Fibroblast of mammary gland (primary cell): ENCODE data around the gene PTPRM.

Experiments used
- DNase-seq: peaks from one replicate; pipeline ENCODE4 v3.0.0-alpha.2; 2010; ENCODE audit warnings: low read depth
- H3K4me3 ChIP-seq: 2 replicates; pipeline ENCODE4 v1.5.1; 2011; ENCODE audit warnings: low read depth, mild to moderate bottlenecking, low read length, moderate library complexity; ENCODE audit not compliant: control insufficient read depth
- TF ChIP-seq, protein P1 (sequence below): conservative IDR thresholded peaks from 2 replicates; pipeline ENCODE4 v1.5.1; 2011; ENCODE audit warnings: low read depth, low read length, inconsistent platforms; ENCODE audit not compliant: control insufficient read depth, insufficient read depth

Gene PTPRM

DNA sequence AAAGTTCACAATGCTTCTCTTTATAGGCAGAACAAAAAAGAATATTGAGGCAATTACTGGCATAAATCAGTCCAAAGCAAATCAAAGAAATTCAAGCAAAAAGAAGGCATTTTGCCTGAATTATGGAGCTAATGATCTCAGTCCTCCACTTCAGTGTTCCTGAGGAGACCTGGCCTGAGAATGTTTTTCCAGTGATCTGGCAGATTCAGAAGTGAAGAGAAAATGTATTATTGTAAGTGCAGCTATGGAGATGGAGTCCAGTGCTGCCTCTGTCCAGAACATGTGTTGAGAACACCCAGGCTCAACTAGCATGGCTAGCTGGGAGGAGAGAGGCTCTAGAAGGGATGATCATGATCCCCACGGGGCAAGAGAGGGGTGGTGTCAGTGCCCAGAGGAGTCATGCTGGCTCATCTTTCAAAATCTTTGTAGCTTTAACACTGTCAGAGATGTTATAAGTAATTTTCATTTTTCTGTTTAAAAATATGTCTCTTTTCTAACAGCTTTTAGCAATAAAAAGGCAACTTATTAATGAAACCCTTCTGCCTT lies 675.1 kb downstream of the PTPRM start:
- no peak overlapping the region for H3K4me3 ChIP-seq
- TF ChIP-seq, protein P1, sequence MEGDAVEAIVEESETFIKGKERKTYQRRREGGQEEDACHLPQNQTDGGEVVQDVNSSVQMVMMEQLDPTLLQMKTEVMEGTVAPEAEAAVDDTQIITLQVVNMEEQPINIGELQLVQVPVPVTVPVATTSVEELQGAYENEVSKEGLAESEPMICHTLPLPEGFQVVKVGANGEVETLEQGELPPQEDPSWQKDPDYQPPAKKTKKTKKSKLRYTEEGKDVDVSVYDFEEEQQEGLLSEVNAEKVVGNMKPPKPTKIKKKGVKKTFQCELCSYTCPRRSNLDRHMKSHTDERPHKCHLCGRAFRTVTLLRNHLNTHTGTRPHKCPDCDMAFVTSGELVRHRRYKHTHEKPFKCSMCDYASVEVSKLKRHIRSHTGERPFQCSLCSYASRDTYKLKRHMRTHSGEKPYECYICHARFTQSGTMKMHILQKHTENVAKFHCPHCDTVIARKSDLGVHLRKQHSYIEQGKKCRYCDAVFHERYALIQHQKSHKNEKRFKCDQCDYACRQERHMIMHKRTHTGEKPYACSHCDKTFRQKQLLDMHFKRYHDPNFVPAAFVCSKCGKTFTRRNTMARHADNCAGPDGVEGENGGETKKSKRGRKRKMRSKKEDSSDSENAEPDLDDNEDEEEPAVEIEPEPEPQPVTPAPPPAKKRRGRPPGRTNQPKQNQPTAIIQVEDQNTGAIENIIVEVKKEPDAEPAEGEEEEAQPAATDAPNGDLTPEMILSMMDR, result no peak
- peak; percentile 20 for DNase-seq

DNA sequence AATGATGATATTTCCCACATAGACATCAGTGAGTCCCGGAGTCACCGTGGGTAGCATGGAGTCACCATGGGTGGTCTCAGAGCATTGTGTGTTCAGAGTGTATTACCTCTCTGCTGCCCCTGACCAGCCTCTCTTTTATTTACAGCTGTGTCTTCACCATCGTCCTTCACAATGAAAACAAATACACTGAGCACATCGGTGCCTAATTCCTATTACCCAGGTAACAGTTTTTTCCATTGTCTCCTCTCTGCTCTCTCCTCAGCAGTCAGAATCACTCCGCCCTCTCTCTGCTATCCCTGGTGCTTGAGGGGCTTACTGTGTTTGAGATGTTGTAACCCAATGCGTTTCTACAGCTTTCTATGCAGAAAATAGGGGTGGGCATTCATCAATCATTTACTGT lies 680.6 kb downstream of the PTPRM start:
- no peak overlapping the region for H3K4me3 ChIP-seq

DNA sequence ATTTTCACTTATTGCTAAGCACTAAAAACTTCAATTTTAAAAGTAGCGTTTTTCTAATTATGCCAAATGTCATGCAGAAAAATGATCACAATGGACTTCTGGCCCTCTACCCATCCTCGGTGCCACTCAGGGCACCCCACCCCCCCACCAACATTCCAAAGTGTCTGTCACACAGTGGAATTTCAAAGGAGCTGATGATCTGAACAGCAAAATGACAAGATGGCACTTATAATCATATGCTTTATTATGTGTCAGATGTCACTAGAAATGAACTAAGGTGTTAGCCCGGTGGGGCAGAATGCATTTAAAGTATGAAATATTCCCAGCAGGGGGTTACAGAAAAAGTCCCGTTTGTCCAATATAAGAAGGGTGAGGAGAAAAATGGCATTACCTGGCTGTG lies 681.5 kb downstream of the PTPRM start:
- H3K4me3 ChIP-seq, result no peak overlapping the region
- DNase-seq, result no peak
- TF ChIP-seq, protein P1, result no peak

More for the DNA sequence above, 680.6 kb downstream of the PTPRM start:
- no peak for DNase-seq
- TF ChIP-seq, protein P1, result no peak

DNA sequence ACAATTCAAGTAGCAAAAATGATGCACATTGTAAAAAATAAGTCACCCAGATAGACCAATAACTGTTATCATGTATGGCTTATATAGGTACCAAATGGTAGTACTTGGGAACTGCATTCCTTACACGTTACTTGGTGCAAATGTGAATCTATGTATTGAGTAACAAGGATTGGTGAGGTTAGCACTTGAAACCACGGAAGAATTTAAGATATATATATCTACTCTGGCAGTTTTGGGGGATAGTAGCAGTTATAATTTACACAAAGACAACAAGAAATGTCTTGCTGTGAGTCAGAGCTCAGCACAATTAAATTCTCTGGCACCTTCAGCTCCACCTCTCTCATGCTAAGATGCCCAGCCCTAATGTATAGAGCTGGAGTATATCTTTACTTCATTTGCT lies 682.7 kb downstream of the PTPRM start:
- H3K4me3 ChIP-seq, result no peak overlapping the region
- no peak for DNase-seq
- TF ChIP-seq, protein P1, result no peak

DNA sequence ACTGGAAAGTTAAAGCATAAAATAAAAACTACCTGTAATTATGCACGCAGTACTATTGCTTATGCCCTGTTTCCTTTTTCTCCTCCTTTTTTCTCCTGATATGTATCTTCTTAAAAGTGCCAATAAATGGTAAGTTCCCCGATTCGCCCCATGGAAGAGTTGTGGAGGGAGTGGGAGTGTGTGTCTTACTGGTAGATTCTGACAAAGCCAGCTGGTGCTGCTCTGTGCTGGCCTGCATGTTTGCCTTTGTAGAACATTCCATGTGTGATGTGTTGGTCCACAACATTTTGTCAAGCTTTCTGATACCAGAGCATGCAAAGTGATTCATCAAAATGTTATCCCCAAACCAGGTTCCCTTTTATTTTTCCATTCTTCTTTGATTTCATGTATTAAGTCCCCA lies 685.3 kb downstream of the PTPRM start:
- no peak for DNase-seq

DNA sequence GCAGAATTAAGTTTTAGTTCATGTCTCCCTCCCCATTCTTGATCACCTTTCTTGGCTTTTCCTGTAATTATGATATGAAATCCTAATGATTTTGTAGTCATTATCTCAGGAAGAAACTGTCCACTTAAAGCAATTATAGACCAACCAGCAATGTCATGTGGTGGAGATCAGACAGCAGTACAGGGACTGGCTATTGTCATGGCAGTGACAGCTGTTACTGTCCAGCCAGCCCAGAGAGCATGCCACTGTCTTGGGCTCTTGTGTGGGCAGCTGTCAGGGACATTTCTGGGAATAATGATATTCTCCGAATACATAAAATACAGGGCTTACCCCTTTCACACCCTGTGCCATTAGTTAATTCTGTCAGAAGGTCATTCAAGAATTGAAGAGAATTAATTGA lies 686.8 kb downstream of the PTPRM start:
- no peak for DNase-seq
- TF ChIP-seq, protein P1, result no peak

More for the DNA sequence above, 685.3 kb downstream of the PTPRM start:
- no peak overlapping the region for H3K4me3 ChIP-seq
- TF ChIP-seq, protein P1, result no peak

DNA sequence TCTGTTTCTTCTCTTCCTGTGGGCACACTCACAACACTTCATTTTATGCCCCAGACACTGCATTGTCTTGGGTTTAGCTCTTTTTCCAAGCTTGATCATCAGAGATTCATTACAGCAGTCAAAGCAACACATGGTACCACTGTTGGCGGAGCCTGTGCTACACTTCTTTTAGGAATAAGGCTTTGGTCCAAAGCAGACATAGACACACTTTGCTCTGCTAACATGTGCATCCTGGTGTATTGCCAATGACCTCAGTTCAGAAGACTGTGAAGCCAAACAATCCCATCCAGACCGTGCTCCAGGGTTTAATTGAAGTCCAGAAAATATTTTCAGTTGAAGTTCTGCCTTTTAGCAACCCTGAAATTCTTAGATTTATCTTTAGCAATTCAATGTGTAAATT lies 687.5 kb downstream of the PTPRM start:
- TF ChIP-seq, protein P1, result no peak
- H3K4me3 ChIP-seq, result no peak overlapping the region
- DNase-seq, result peak; percentile 22

More for the DNA sequence above, 686.8 kb downstream of the PTPRM start:
- no peak overlapping the region for H3K4me3 ChIP-seq
